Ovary (tissue), 3 donors: ENCODE measurements around the gene RAB15.

Experiments
- EP300 ChIP-seq: sonication (generic); formaldehyde crosslinking; IDR thresholded peaks from one replicate; pipeline ENCODE4 v1.6.1; 2017; ENCODE audit warnings: antibody characterized with exemption
- POLR2A ChIP-seq: fragments of 450-650 bp; IDR thresholded peaks from one replicate; pipeline ENCODE4 v1.6.1; 2017; ENCODE audit warnings: antibody characterized with exemption, mild to moderate bottlenecking, moderate library complexity
- TF ChIP-seq, protein P1 (sequence below), 3 donors: fragments of 450-650 bp in 2 of 3; fragments of 200-600 bp in 1 of 3; IDR thresholded peaks; one replicate each; pipeline versions ENCODE4 v1.5.1 to v1.8.0; 2016 to 2022; ENCODE audit warnings: antibody characterized with exemption in 3 of 3, mild to moderate bottlenecking in 1 of 3
- donor health status: DM: no; HTN: no; CAD: no.

DNA sequence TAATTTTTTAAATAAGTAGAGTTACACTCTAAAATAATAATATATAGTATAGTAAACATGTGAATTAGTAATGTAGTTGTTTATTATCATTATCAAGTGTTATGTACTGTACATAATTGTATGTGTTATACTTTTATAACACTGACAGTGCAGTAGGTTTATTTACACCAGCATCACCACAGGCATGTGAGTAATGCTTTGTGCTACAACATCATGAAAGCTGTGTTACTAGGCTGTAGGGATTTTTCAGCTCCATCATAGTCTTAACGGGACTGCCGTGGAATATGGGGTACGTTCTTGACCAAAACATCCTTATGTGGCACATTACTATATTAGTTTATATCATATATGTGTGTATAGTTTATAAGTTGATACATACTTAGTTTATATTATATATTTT is 23.2 kb upstream of the RAB15 start:
- TF ChIP-seq POLR2A (no peak), EP300 (no peak)
- TF ChIP-seq, protein P1, sequence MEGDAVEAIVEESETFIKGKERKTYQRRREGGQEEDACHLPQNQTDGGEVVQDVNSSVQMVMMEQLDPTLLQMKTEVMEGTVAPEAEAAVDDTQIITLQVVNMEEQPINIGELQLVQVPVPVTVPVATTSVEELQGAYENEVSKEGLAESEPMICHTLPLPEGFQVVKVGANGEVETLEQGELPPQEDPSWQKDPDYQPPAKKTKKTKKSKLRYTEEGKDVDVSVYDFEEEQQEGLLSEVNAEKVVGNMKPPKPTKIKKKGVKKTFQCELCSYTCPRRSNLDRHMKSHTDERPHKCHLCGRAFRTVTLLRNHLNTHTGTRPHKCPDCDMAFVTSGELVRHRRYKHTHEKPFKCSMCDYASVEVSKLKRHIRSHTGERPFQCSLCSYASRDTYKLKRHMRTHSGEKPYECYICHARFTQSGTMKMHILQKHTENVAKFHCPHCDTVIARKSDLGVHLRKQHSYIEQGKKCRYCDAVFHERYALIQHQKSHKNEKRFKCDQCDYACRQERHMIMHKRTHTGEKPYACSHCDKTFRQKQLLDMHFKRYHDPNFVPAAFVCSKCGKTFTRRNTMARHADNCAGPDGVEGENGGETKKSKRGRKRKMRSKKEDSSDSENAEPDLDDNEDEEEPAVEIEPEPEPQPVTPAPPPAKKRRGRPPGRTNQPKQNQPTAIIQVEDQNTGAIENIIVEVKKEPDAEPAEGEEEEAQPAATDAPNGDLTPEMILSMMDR (IDR thresholded peaks at IDR 0.05): no peak
